Ishikawa (cell line): ENCODE data around the gene NBEAL1.

Experiments
- CEBPB ChIP-seq: IDR thresholded peaks from 2 replicates; pipeline ENCODE4 v1.6.1; 2012
- CREB1 ChIP-seq: IDR thresholded peaks from 2 replicates; pipeline ENCODE4 v1.6.1; 2012; ENCODE audit warnings: low read depth
- EGR1 ChIP-seq: IDR thresholded peaks from 2 replicates; pipeline ENCODE4 v1.6.1; 2012
- EP300 ChIP-seq: IDR thresholded peaks from 2 replicates; pipeline ENCODE4 v1.6.1; 2012; ENCODE audit warnings: borderline replicate concordance
- FOXM1 ChIP-seq: IDR thresholded peaks from 2 replicates; pipeline ENCODE4 v1.6.1; 2012; ENCODE audit warnings: low read depth, borderline replicate concordance
- MAX ChIP-seq: IDR thresholded peaks from 2 replicates; pipeline ENCODE4 v1.6.1; 2012
- NFIC ChIP-seq: IDR thresholded peaks from 2 replicates; pipeline ENCODE4 v1.6.1; 2012
- RAD21 ChIP-seq: IDR thresholded peaks from 2 replicates; pipeline ENCODE4 v1.6.1; 2012; ENCODE audit warnings: low read depth
- REST ChIP-seq: IDR thresholded peaks from 2 replicates; pipeline ENCODE4 v1.6.1; 2012; ENCODE audit warnings: low read depth, mild to moderate bottlenecking
- TAF1 ChIP-seq: IDR thresholded peaks from 2 replicates; pipeline ENCODE4 v1.6.1; 2012; ENCODE audit warnings: low read depth, mild to moderate bottlenecking
- TCF12 ChIP-seq: IDR thresholded peaks from 2 replicates; pipeline ENCODE4 v1.6.1; 2012; ENCODE audit warnings: low read depth
- TEAD4 ChIP-seq: IDR thresholded peaks from 2 replicates; pipeline ENCODE4 v1.6.1; 2012
- USF1 ChIP-seq: IDR thresholded peaks from 2 replicates; pipeline ENCODE4 v1.6.1; 2012
- YY1 ChIP-seq: IDR thresholded peaks from 2 replicates; pipeline ENCODE4 v1.6.1; 2012; ENCODE audit warnings: low read depth
- ZBTB7A ChIP-seq: IDR thresholded peaks from 2 replicates; pipeline ENCODE4 v1.6.1; 2012; ENCODE audit warnings: low read depth

NBEAL1 gene

GRCh38 chr2:203030991-203031390 lies 16.3 kb downstream of the NBEAL1 start:
- no peak for TF ChIP-seq CEBPB
- no peak for TF ChIP-seq TAF1
- TF ChIP-seq ZBTB7A: no peak
- no peak for TF ChIP-seq EGR1
- TF ChIP-seq FOXM1: no peak
- TF ChIP-seq USF1: no peak
- TF ChIP-seq CREB1: no peak
- no peak for TF ChIP-seq TCF12
- TF ChIP-seq YY1: no peak
- TF ChIP-seq EP300: no peak
- no peak for TF ChIP-seq NFIC

GRCh38 chr2:203033395-203033794 lies 18.7 kb downstream of the NBEAL1 start:
- TF ChIP-seq EGR1 (no peak), TAF1 (no peak), USF1 (no peak), EP300 (no peak), MAX (no peak), YY1 (no peak), CEBPB (no peak), ZBTB7A (no peak), FOXM1 (no peak), REST (no peak)

GRCh38 chr2:203035879-203036470 lies 21.3 kb downstream of the NBEAL1 start:
- TF ChIP-seq ZBTB7A (no peak), CREB1 (no peak), CEBPB (no peak), EGR1 (no peak), EP300 (no peak), TAF1 (no peak), TCF12 (no peak), FOXM1 (no peak), YY1 (no peak), TEAD4 (no peak), MAX (no peak), NFIC (no peak)

- TF ChIP-seq USF1 (no peak), NFIC (no peak), CEBPB (no peak), YY1 (no peak), CREB1 (no peak), TAF1 (no peak), EP300 (no peak), EGR1 (no peak), ZBTB7A (no peak), TCF12 (no peak), FOXM1 (no peak), TEAD4 (no peak), RAD21 (no peak), MAX (no peak)
These were observed 22.4 kb downstream of the NBEAL1 start for GRCh38 chr2:203037026-203037425.

- TF ChIP-seq TCF12 (no peak), EGR1 (no peak), YY1 (no peak), EP300 (no peak), USF1 (no peak), RAD21 (no peak), CREB1 (no peak), TEAD4 (no peak), FOXM1 (no peak)
These were observed 23.9 kb downstream of the NBEAL1 start for GRCh38 chr2:203038586-203038985.

- TF ChIP-seq TEAD4: no peak
- no peak for TF ChIP-seq USF1
- TF ChIP-seq NFIC: no peak
- no peak for TF ChIP-seq ZBTB7A
- no peak for TF ChIP-seq CEBPB
- TF ChIP-seq EGR1: no peak
- no peak for TF ChIP-seq FOXM1
- TF ChIP-seq TCF12: no peak
- TF ChIP-seq YY1: no peak
- no peak for TF ChIP-seq RAD21
- TF ChIP-seq REST: no peak
- no peak for TF ChIP-seq CREB1
These were observed 26.4 kb downstream of the NBEAL1 start for GRCh38 chr2:203040966-203041521.
